C4-2B (cell line): ENCODE results near the gene ELAVL1.

Experiments
- CTCF ChIP-seq: fragments of 450-650 bp; conservative IDR thresholded peaks from 2 replicates; pipeline ENCODE4 v1.5.1; 2017; ENCODE audit warnings: mild to moderate bottlenecking
- ZFX ChIP-seq: fragments of 450-650 bp; IDR thresholded peaks from 2 replicates; pipeline ENCODE4 v1.6.1; 2017

GRCh38 chr19:8050274-8051096 lies 45.0 kb upstream of the ELAVL1 start:
- TF ChIP-seq CTCF = no peak
- TF ChIP-seq ZFX = no peak
